ENCODE data around the gene DPPA5. TPM values are rescaled to one million over a fixed set of nuclear protein-coding genes. Genes with fewer than 3 reads are reported as not detected.

Gene DPPA5
- polyA plus RNA-seq, 1 donor (not counting 4 experiments of a cell fraction or from before 2014, with no cell fraction given) = not detected

DNA sequence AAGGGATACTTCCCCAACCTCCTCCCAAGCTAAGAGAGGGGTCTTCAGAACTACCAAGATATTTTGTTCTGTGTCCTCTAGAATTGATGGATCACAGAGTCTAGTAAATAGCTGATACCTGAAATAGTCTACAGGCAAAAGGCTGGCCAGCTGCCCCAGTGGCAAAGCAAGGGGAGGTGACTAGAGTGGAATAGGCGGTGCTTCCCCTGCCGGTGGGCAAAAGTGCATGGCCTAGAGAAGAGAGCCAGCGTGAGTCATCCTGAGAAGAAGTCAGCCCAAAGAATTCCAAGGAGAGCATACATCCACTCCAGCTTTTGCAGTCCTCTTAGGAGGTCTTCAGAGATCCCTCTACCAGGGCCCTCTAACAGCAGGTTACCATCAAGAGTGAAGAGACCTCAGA, 14.7 kb downstream of the DPPA5 start:
- Histone ChIP-seq H3K36me3 (ENCODE audit: control insufficient read depth in 2 of 2, extremely low read depth in 1 of 2, insufficient read depth in 2 of 2, low read length in 2 of 2) (no peaks in the 10 kb centered on the region), H3K9me1 (ENCODE audit: control insufficient read depth, extremely low read depth, insufficient read depth, low read length) (no peaks in the 10 kb centered on the region), H3K4me1 (ENCODE audit: control insufficient read depth, extremely low read depth, insufficient read depth, low read length) (no peaks in the 10 kb centered on the region), H3K4me2 (ENCODE audit: control insufficient read depth, extremely low read depth, insufficient read depth, low read depth, low read length) (no peak overlapping the region), H2AFZ (ENCODE audit: control insufficient read depth, low read length) (no peak overlapping the region), H3K9ac (ENCODE audit: control insufficient read depth, extremely low read depth, insufficient read depth, low read length) (no peak overlapping the region), H3K27ac (ENCODE audit: control insufficient read depth, insufficient read depth, low read length) (no peak overlapping the region), H3K9me3 (ENCODE audit: control insufficient read depth, low read depth, low read length) (no peaks in the 10 kb centered on the region), H3K4me3 (ENCODE audit: control insufficient read depth in 2 of 3, extremely low read depth in 1 of 3, insufficient read depth in 2 of 3, low read depth in 1 of 3, low read length in 3 of 3) (no peak overlapping the region), H4K20me1 (ENCODE audit: control insufficient read depth, extremely low read depth, insufficient read depth, low read length) (no peaks in the 10 kb centered on the region), H3K79me2 (ENCODE audit: control insufficient read depth, insufficient read depth, low read length) (no peaks in the 10 kb centered on the region), H3K27me3 (ENCODE audit: control insufficient read depth, extremely low read depth, insufficient read depth, low read length) (no peaks in the 10 kb centered on the region)
- TF ChIP-seq EZH2 (IDR thresholded peaks at IDR 0.05; ENCODE audit: low read length) (no peak), CTCF (optimal IDR thresholded peaks at IDR 0.05 in 1 of 3, IDR thresholded peaks at IDR 0.05 in 1 of 3, conservative IDR thresholded peaks at IDR 0.05 in 1 of 3; ENCODE audit: extremely low read depth in 1 of 3, insufficient read depth in 2 of 3, low read length in 3 of 3) (no peak)
- FAIRE-seq = no peak
- no peak for DNase-seq (ENCODE audit: low read depth, low spot score)
- dilution Hi-C loops (cut with MboI; ENCODE audit: extremely low pct_ligation_motif_present, low sequenced_read_pairs) = no loop called here

- H3K4me2 ChIP-seq (ENCODE audit: control insufficient read depth, extremely low read depth, insufficient read depth, low read depth, low read length) = no peak overlapping the region
- H4K20me1 ChIP-seq (ENCODE audit: control insufficient read depth, extremely low read depth, insufficient read depth, low read length) = no peaks in the 10 kb centered on the region
- H3K4me3 ChIP-seq (ENCODE audit: control insufficient read depth in 2 of 3, extremely low read depth in 1 of 3, insufficient read depth in 2 of 3, low read depth in 1 of 3, low read length in 3 of 3) = no peak overlapping the region
- dilution Hi-C loops (cut with MboI; ENCODE audit: extremely low pct_ligation_motif_present, low sequenced_read_pairs) = no loop called here
- no peak overlapping the region for H3K27ac ChIP-seq (ENCODE audit: control insufficient read depth, insufficient read depth, low read length)
- H3K79me2 ChIP-seq (ENCODE audit: control insufficient read depth, insufficient read depth, low read length) = no peaks in the 10 kb centered on the region
- H3K9me3 ChIP-seq (ENCODE audit: control insufficient read depth, low read depth, low read length) = no peaks in the 10 kb centered on the region
- H3K4me1 ChIP-seq (ENCODE audit: control insufficient read depth, extremely low read depth, insufficient read depth, low read length) = no peaks in the 10 kb centered on the region
- no peaks in the 10 kb centered on the region for H3K36me3 ChIP-seq (ENCODE audit: control insufficient read depth in 2 of 2, extremely low read depth in 1 of 2, insufficient read depth in 2 of 2, low read length in 2 of 2)
- H3K27me3 ChIP-seq (ENCODE audit: control insufficient read depth, extremely low read depth, insufficient read depth, low read length) = peaks cover 3% of the 10 kb centered on the region
- FAIRE-seq (no peak), DNase-seq (ENCODE audit: low read depth, low spot score) (no peak)
- TF ChIP-seq CTCF (optimal IDR thresholded peaks at IDR 0.05 in 1 of 3, IDR thresholded peaks at IDR 0.05 in 1 of 3, conservative IDR thresholded peaks at IDR 0.05 in 1 of 3; ENCODE audit: extremely low read depth in 1 of 3, insufficient read depth in 2 of 3, low read length in 3 of 3) (no peak), EZH2 (IDR thresholded peaks at IDR 0.05; ENCODE audit: low read length) (no peak)
- no peak overlapping the region for H2AFZ ChIP-seq (ENCODE audit: control insufficient read depth, low read length)
- H3K9ac ChIP-seq (ENCODE audit: control insufficient read depth, extremely low read depth, insufficient read depth, low read length) = no peak overlapping the region
- no peaks in the 10 kb centered on the region for H3K9me1 ChIP-seq (ENCODE audit: control insufficient read depth, extremely low read depth, insufficient read depth, low read length)
Measured at GRCh38 chr6:73329201-73329600, 24.9 kb downstream of the DPPA5 start.

Measured in keratinocyte (primary cell).